Keratinocyte (primary cell): ENCODE results near the gene FAM135A. TPM values are rescaled to one million over a fixed set of nuclear protein-coding genes. Genes with fewer than 3 reads are reported as not detected.

ENCODE experiments used
- DNase-seq: peaks from one replicate; pipeline ENCODE4 v3.0.0-alpha.2; 2011; ENCODE audit warnings: low read depth, missing footprints, low spot score
- FAIRE-seq: peaks from 2 replicates; lab custom pipeline; 2011; peaks lifted over from hg19 to GRCh38; lab: Jason Lieb, UNC
- H2AFZ ChIP-seq: 2 replicates; pipeline ENCODE4 v1.6.0; 2012; ENCODE audit warnings: low read length, control low read depth, inconsistent platforms; ENCODE audit not compliant: control insufficient read depth
- H3K27ac ChIP-seq: 2 replicates; pipeline ENCODE4 v1.5.1; 2011; ENCODE audit warnings: low read length; ENCODE audit not compliant: control insufficient read depth, insufficient read depth
- H3K27me3 ChIP-seq: 3 replicates; pipeline ENCODE4 v1.6.0; 2011; ENCODE audit warnings: low read length; ENCODE audit not compliant: control insufficient read depth, insufficient read depth; ENCODE audit errors: extremely low read depth
- H3K36me3 ChIP-seq, 2 experiments: 2 replicates in 1 of 2; 3 replicates in 1 of 2; pipeline ENCODE4 v1.5.1; 2011; ENCODE audit warnings: low read length in 2 of 2, mild to moderate bottlenecking in 1 of 2; ENCODE audit not compliant: control insufficient read depth in 2 of 2, insufficient read depth in 2 of 2; ENCODE audit errors: extremely low read depth in 1 of 2
- H3K4me1 ChIP-seq: 3 replicates; pipeline ENCODE4 v1.5.1; 2011; ENCODE audit warnings: low read length; ENCODE audit not compliant: control insufficient read depth, insufficient read depth; ENCODE audit errors: extremely low read depth
- H3K4me2 ChIP-seq: 3 replicates; pipeline ENCODE4 v1.6.0; 2011; ENCODE audit warnings: low read depth, low read length; ENCODE audit not compliant: control insufficient read depth, insufficient read depth; ENCODE audit errors: extremely low read depth
- H3K4me3 ChIP-seq, 3 experiments: fragments of 200-600 bp in 1 of 3; sonication (generic) in 1 of 3; 2 replicates in 2 of 3; 3 replicates in 1 of 3; pipeline ENCODE4 v1.5.1; 2011 to 2016; ENCODE audit warnings: low read length in 3 of 3, mild to moderate bottlenecking in 3 of 3, control low read depth in 2 of 3, inconsistent platforms in 1 of 3, low read depth in 1 of 3, mixed read lengths in 1 of 3, mixed run types in 1 of 3, moderate library complexity in 1 of 3; ENCODE audit not compliant: control insufficient read depth in 2 of 3, insufficient read depth in 2 of 3; ENCODE audit errors: extremely low read depth in 1 of 3
- H3K79me2 ChIP-seq: 2 replicates; pipeline ENCODE4 v1.6.0; 2012; ENCODE audit warnings: low read length; ENCODE audit not compliant: control insufficient read depth, insufficient read depth
- H3K9ac ChIP-seq: 3 replicates; pipeline ENCODE4 v1.6.0; 2011; ENCODE audit warnings: low read length; ENCODE audit not compliant: control insufficient read depth, insufficient read depth; ENCODE audit errors: extremely low read depth
- H3K9me1 ChIP-seq: 3 replicates; pipeline ENCODE4 v1.6.0; 2011; ENCODE audit warnings: low read length; ENCODE audit not compliant: control insufficient read depth, insufficient read depth; ENCODE audit errors: extremely low read depth
- H3K9me3 ChIP-seq: 2 replicates; pipeline ENCODE4 v1.5.1; 2012; ENCODE audit warnings: low read depth, low read length; ENCODE audit not compliant: control insufficient read depth
- H4K20me1 ChIP-seq: 3 replicates; pipeline ENCODE4 v1.6.0; 2011; ENCODE audit warnings: low read length; ENCODE audit not compliant: control insufficient read depth, insufficient read depth; ENCODE audit errors: extremely low read depth
- EZH2 ChIP-seq: IDR thresholded peaks from one replicate; pipeline ENCODE4 v1.6.1; 2012; ENCODE audit warnings: inconsistent platforms, mild to moderate bottlenecking, low read length, moderate library complexity
- dilution Hi-C: fragments of 300-500 bp; cut with MboI; formaldehyde crosslinking; loops from one replicate; pipeline ENCODE4 v1.7.0; 2020; ENCODE audit warnings: low sequenced_read_pairs; ENCODE audit not compliant: extremely low pct_ligation_motif_present
- polyA plus RNA-seq, 5 experiments: library from polyadenylated mRNA; depleted of rRNA in 3 of 5; stranded (reverse) in 3 of 5; stranded (forward) in 1 of 5; unstranded in 1 of 5; fragments of >200 nt; gene quantifications; 1 replicate in 1 of 5; 2 replicates in 3 of 5; 3 replicates in 1 of 5; pipeline versions ENCODE4 v1.2.1 to v1.2.3, GENCODE V29; 2011 to 2012; ENCODE audit warnings: missing spikeins in 2 of 5, low read depth in 1 of 5, low replicate concordance in 1 of 5
- TF ChIP-seq, protein P1 (sequence below), 3 experiments: IDR thresholded peaks in 1 of 3; conservative IDR thresholded peaks in 1 of 3; optimal IDR thresholded peaks in 1 of 3; 2 replicates in 2 of 3; 3 replicates in 1 of 3; pipeline versions ENCODE3 to v1.5.1; 2011; ENCODE audit warnings: low read length in 3 of 3, mild to moderate bottlenecking in 3 of 3, moderate library complexity in 2 of 3, control low read depth in 1 of 3, inconsistent platforms in 1 of 3; ENCODE audit not compliant: insufficient read depth in 2 of 3; ENCODE audit errors: extremely low read depth in 1 of 3

FAM135A gene
- polyA plus RNA-seq, 1 donor (not counting 4 experiments of a cell fraction or from before 2014, with no cell fraction given) = 21.3 TPM

DNA sequence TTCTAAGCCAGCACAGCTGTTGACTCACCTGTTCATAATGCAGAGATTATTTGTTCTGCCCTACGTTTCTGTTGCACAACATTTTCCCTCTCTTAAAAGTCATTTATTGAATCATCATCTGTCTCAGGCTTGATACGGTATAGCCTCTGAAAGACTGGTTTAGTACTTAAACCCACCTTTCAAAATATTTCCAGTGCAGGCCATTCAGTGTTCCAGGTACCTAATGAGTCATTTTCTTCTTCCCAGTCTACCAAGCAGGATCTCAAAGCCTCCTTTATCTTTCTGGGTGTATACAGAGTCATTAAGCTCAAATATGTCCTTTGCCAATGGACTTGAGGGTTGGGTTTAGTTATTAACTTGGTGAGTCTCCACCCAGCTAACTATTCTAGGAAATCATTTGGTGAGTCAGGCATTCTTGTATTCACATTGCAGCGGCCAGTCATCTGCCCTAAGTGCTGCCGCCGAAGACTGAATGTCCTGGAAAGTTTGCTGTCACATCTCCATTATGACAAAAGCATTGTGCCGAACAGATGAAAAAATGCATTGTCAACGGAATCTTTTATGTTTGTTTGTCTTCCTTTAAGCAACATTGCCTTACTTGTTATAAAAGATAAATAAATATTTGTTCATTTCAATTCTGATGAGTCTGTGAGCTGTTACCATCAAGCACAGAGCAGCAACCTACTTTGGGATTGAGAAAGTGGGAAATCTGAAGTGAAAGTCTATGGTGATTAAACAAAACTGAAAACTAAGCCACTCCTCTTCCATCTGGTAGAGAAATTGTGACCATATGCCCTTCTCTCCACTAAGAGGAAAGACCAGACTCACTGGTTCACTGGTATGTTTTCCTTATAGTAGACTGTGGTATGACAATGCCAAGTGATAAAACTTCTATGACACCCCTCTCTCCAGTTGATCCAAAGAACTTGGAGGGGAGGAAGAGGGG lies 14.3 kb upstream of the FAM135A start:
- DNase-seq = peak; percentile 87
- Histone ChIP-seq H3K36me3 (no peaks in the 10 kb centered on the region), H3K4me1 (peaks cover 39% of the 10 kb centered on the region), H3K9ac (peak overlapping the region; percentile 53), H3K9me3 (no peaks in the 10 kb centered on the region), H3K4me3 (peak overlapping the region; percentile 5 to 57 (median 50)), H3K27ac (peak overlapping the region; percentile 93), H3K79me2 (no peaks in the 10 kb centered on the region), H3K9me1 (no peaks in the 10 kb centered on the region), H3K4me2 (peak overlapping the region; percentile 81), H4K20me1 (no peaks in the 10 kb centered on the region), H3K27me3 (no peaks in the 10 kb centered on the region), H2AFZ (peak overlapping the region; percentile 81)
- TF ChIP-seq, protein P1, sequence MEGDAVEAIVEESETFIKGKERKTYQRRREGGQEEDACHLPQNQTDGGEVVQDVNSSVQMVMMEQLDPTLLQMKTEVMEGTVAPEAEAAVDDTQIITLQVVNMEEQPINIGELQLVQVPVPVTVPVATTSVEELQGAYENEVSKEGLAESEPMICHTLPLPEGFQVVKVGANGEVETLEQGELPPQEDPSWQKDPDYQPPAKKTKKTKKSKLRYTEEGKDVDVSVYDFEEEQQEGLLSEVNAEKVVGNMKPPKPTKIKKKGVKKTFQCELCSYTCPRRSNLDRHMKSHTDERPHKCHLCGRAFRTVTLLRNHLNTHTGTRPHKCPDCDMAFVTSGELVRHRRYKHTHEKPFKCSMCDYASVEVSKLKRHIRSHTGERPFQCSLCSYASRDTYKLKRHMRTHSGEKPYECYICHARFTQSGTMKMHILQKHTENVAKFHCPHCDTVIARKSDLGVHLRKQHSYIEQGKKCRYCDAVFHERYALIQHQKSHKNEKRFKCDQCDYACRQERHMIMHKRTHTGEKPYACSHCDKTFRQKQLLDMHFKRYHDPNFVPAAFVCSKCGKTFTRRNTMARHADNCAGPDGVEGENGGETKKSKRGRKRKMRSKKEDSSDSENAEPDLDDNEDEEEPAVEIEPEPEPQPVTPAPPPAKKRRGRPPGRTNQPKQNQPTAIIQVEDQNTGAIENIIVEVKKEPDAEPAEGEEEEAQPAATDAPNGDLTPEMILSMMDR (optimal IDR thresholded peaks at IDR 0.05 in 1 of 3, IDR thresholded peaks at IDR 0.05 in 1 of 3, conservative IDR thresholded peaks at IDR 0.05 in 1 of 3; ENCODE audit: extremely low read depth in 1 of 3, insufficient read depth in 2 of 3, low read length in 3 of 3) = no peak
- no peak for TF ChIP-seq EZH2
- dilution Hi-C loops = no loop called here
- FAIRE-seq = peak; percentile 90

DNA sequence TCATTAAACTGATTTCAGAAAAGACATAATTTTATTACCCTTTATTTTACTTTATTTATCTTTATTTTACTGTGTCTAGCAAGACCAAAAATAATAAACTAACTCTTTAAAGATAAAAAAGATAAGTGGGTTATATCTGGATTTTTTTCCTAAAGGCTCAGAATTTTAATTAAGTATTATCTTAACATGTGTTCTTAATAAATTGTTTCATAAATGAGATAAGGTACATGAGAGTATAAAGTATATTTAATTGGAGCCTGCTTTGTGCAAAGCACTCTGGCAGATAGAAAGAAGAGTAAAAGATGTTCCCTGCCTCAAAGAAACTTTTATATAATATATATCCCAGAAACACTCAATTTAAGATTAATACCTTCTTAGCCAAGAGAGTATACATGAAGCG lies 8.7 kb upstream of the FAM135A start:
- DNase-seq = no peak
- Histone ChIP-seq H3K4me1 (peaks cover 4% of the 10 kb centered on the region), H4K20me1 (no peaks in the 10 kb centered on the region), H3K9me1 (no peaks in the 10 kb centered on the region), H3K27ac (no peak overlapping the region), H3K36me3 (no peaks in the 10 kb centered on the region), H3K4me3 (no peak overlapping the region), H3K27me3 (no peaks in the 10 kb centered on the region), H3K9ac (no peak overlapping the region), H3K79me2 (no peaks in the 10 kb centered on the region), H2AFZ (no peak overlapping the region), H3K4me2 (no peak overlapping the region), H3K9me3 (no peaks in the 10 kb centered on the region)
- dilution Hi-C loops = no loop called here
- TF ChIP-seq, protein P1 (optimal IDR thresholded peaks at IDR 0.05 in 1 of 3, IDR thresholded peaks at IDR 0.05 in 1 of 3, conservative IDR thresholded peaks at IDR 0.05 in 1 of 3; ENCODE audit: extremely low read depth in 1 of 3, insufficient read depth in 2 of 3, low read length in 3 of 3) = no peak
- no peak for TF ChIP-seq EZH2
- no peak for FAIRE-seq
